ENCODE results near the gene SLC41A1. TPM values are rescaled to one million over a fixed set of nuclear protein-coding genes. Genes with fewer than 3 reads are reported as not detected.
A peak's percentile ranks its signal among the peaks of the same experiment; 100 is the strongest.

The SLC41A1 gene
- polyA plus RNA-seq, 12 donors, result 18.9 to 38.8 (median 30.8) TPM; not detected in 1

DNA sequence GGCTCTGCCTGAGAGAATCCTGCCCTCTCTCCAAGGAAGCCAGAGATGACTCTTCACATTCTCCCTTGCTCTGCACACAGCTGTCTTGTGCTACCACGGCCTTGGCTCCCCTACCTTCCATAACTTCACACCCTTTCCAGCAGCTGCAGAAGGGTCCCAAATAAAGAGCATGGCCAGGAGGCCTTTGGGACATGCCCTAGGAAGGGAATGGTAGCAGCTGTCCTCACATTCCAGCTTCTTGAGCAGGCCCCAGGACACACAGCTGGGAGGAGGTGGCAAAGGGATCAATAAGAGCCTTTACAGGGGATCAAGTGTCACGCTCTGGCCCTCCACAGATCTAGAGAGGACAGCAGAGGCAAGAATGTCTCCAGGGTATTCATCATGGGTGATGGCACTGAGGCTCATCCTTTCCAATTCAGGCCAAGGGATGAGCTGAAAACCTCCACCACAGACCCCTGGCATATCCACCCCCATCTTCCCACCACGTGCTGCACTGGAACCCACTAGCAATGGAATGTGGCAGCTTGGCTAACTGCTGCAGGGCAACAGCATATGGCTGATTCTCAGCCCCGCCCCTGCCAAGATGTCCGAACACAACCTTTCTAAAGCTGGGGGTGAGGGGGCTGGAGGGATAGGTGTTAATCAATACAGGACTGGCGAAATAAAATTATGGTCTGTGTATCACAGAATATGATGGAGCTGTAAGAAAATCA is 19.9 kb downstream of the SLC41A1 start:
- DNase-seq, result no peak

DNA sequence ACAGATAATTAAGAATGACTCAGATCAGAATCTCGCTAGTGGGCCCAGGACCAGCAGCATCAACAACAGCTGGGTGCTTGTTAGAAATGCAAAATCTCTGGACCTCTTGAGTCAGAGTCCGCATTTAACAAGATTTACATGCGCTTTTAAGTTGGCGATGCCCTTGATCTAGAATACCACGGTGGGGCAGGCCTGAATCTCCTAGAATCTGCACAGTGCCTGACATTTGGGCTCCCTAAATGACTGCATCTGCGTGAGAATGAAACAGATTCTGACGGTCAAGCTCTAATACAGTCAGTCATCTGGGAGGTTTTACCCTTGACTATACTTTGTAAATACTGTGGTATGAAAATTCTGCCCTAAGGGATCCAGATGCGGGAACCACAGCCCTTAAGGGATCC is 20.5 kb downstream of the SLC41A1 start:
- no peak for DNase-seq

DNA sequence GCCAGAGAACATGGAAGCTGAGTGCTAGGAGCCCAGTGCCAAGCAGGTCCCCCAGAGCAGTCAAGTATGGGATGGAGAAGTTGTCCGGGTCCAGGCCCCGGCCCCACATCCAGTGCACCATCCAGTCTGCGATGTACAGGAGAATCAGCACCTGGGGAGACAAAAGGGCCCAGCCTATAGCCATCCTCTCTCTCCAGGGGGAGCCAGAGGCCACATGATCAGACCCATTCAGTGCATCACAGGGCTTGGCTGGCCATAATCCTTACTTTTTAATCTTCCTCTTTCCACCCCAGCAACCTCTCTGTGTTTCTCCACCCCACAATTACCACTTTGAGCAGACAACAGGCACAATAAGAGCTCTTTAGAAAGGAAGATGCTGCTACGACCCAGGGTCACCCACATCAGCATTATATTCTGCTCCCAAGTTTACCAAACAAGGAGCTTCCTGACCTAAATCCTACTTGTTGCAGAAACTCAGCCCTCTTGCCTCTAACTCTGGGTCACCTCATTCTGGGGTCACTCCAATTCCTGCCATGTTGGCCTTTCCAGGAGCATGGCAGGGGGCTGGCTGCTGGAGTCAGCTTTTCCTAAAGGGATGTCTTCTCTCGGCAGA is 21.3 kb downstream of the SLC41A1 start:
- peak; percentile 52 for DNase-seq

DNA sequence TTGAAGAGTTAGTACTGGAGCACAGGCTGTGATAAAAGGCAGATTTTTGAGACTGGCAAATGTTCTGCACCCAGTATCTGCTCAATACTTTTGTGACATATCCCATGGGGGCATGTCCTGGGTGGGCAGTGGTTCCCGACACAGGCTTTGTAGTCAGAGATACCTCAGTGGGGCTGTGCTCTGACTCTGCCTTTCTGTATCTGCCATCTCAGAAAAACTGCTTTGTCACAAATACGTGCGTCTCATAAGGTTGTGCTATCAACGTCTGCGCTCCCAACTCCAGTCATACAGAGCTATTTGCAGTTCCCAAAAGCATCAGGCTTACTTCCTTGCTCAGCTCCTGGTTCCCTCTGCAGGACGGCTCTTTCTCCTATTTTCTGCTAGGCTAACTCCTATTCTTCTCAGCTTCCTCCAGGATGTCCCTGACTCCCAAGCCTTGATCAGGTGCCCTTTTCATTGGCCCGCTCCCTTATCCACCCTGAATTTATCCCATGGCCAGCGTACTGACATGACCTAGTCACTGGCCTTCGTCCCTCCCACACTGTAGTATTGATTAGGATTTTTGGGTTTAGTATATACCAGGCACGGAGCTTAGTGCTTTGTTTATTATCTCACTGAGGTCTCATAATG is 25.6 kb downstream of the SLC41A1 start:
- DNase-seq, result no peak

DNA sequence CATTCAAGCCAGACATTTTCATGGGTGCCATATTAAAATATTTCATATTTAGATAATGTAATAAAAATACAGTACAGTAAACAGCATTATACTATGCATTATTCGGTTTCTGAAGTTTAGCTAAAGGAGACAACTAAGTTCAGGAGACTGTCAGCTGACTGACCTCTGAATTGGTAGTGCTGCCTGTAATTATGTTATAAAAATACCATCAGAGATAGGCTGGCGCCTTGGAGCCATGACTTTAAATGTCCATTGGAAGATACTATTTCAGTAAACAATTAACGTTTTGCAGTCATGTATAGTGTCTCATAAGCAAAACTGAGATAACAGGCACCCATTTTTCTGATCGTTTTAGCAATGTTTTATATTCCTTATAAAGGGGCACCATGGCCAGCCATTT is 26.4 kb downstream of the SLC41A1 start:
- DNase-seq, result no peak

DNA sequence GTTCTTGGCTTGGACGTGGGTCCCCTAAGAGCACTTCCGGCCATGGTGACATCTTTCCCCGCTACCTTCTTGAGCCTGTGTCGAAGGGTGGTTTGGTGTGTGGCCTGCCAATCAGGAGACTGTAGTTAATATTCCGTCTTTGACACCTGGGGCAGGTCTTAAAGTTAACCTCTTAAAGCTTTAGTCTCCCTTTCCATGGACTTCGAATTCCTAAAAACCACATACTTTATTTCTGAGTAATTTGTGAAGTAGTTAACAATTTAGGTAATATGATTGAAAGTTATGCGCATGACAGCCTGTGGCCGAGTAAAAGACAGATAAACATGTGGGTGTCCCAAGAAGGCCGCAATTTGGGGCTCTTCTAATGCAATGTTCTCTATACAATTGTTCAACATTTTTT is 27.6 kb downstream of the SLC41A1 start:
- no peak for DNase-seq

DNA sequence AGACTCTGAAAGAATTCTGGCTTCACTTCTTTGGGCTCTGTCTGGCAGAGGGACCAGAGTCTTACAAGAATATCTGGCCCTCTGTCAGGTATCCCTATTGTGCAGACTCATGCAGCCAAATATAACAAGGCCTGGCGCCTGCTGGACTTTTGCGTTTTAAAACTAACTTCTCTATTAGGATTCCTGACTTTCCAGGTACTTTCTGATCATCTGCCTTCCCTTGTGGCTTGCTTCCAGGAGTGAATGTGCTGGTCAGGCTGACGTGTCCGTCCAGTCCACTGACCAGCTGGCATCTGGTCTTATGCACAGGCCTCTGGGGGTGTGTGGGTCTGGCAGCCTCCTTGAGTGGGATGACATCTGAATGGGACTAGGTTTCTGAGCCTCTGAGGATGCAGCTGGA is 29.1 kb downstream of the SLC41A1 start:
- no peak for DNase-seq

DNA sequence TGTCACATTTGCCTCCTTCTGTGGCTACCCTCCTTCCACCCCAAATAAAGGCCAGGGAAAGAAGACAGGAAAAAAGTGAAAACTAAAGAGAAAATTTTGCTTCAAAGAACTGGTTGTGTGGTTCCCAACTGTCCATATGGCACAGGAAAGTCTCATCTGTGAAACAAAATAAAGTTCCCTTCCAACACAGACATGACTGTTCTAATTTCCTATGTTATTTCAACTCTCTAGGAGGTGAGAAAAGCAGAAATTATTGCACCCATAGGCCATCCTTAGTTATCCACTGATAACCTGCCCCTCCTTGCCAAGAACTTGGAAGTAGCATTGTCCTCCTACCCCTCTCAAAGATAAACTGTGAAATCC is 29.6 kb downstream of the SLC41A1 start:
- DNase-seq, result no peak

DNA sequence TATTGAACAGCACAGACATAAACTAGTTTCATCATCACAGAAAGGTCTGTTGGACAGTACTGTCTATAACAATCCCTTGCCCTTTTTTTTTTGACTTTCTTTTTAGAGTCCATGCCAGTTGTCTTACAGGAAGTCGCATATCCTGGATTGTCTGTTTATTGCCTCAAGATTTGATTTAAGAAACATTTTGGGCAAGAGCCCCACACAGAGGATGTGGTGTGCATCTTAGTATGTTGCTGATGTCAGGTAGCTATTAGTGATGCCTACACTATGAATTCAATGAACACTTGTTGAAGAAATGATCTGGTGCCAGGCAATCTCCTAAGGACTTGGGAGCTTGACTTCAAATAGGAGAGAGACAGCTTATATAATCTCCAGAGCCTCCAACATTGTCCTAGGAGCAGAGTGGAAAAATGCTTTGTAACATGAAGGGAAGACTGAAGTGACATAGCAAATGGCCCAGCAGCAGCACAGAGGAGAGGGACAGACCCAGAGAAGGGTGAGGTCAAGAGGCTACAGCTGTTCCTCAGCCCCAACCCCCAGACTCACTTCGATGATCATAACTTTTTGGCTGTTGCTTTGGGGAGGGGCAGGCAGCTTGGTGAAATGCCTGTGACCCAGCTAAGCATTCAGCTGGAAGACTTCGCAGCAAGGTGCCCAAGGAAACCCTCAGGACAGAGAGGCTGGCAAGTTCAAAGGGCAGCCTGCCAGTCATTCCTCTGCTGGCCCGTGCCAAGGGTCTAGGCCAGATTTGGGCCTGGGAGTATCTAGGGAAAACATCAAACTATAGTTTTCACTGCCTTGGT is 30.2 kb downstream of the SLC41A1 start:
- no peak for DNase-seq

DNA sequence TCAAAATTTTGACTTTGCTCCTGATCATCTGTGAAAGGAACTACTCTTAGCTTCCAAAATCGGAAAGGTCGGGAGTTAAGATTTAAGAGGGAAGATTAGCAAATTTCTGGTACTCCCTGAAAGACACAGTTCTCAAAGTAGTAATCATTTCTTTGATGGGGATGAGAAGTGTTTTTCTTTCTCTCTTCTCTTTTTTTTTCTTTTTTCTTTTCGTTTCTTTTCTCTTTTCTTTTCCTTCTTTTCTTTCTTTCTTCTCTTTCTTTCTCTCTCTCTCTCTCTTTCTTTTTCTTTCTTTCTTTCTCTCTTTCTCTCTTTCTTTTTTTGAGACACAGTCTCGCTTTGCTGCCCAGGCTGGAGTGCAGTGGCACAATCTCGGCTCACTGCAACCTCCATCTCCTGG is 32.7 kb downstream of the SLC41A1 start:
- DNase-seq, result no peak

DNA sequence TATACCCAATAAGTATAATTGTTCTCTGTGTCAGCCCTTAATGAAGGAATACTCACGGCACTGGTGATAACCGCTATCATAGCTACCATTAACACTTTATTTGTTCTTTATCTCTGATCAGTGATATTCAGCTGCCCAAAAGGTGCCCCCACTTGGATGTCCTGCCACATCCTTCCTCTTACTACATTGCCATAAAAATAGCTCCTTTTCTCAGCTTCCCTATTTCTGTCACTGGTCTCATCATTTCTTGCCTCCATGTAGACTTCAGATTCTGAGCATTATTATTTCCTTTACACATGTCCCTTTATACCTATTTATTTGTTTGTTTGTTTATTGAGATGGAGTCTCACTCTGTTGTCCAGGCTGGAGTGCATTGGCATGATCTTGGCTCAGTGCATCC is 35.0 kb downstream of the SLC41A1 start:
- no peak for DNase-seq

DNA sequence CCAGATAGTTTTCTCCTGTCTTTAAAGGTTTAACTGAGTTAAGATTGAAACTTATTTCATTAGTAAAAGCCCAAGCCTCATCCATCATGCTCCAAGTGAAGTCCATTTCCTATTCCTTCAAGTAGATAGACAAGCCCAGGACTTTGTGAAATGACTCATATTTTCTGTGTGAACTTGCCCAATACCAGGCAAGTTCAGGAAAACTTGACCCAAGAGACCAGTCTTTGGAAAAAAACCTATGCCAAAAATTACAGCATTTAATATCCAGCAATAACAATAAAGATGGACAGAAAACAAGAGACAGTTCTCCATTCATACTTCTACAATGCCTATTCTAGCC is 37.3 kb downstream of the SLC41A1 start:
- peak; percentile 43 for DNase-seq

DNA sequence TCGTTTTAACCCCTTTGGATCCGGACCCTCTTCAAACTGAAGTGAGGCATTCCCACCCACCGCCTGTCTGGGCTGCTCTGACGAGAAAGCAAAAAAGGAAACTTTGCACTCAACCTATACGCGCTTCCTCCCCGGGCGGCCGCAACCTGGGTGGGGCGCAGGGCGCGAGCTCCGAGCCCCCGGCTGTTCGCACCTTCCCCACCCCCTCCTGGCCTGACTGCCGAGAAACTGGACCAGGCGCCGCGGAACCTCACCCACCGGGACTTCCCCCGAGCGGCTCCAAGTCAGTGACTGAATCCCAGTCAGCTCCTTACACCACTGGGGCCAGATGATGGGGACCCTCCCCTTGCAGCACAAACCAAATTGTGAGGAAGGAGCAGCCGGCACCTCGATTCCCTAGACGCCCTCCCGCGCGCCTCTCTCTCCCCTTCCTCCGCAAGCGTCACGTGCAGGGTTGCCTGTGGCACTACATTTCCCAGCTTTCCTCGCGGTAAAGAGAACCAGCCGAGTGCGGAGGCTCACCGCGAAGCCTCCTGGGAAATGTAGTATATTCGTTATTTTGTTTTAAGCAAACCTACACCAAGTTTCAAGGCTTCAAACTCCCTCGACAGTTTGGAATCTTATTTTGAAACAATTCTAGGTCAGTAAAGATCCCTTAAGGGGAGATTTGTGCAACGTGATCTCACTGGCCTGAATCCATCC is 37.8 kb downstream of the SLC41A1 start, which contains the start of gene RAB29:
Gene RAB29, minus strand, starts transcription at position 468 of the 702 bp plus-strand sequence. CDS start 526 bp downstream, outside the sequence.
- peak; percentile 84 for DNase-seq

DNA sequence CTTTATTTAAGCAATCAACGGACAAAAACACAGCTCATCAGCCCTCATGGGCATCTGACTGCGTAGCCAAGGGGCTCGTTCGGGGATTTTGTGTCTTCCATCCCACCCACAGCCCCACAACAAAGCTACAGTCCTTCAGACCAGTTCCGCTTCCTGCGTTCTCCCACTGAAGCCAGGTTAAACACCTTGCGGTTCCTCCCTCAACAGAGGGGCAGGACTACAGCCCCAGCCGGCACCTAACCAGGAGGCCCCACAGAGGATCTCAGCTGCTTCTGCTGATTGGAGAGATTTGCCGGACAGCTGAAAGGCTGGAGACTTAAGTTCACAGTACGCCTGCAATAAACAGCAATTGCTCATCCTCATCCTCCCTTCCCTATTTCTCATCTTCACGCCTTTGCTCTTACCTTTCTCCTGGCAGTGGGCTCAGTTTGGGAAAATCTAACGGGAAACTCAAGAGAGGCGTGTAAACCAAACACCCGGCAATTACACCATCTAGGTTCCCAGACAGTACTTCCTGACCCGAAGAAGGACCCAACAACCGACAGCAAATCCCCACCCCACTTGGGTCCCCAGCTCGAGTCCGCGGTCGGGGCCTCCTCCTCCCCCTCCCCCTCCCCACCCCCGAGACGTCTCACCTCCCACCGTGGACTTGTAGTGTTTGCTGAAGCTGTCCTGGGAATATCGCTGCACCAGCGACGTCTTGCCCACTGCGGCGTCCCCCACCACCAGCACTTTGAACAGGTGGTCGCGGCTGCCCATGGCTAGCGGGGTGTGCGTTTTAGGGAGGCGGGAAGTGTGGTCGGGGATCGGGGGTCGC is 38.6 kb downstream of the SLC41A1 start:
- no peak for DNase-seq

DNA sequence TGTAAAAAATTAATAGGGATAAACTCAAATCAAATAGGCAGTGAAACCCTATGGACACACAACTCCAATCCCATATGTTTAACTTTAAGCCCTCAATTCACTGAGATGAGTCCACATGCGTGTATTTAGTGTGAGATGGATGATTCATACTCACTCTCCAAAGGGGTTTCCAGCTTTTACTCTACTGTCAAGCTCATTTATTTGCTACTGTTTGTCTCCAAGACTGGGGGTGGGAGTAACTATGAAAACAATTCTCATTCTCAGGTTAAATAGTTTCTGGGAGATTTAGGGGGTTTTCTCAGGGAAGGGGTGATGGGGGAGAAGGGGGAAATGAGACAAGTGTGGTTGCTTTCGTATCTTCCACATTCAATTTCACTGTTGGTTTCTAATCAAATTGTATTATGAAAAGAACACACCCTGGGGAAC is 40.4 kb downstream of the SLC41A1 start:
- DNase-seq, result no peak

DNA sequence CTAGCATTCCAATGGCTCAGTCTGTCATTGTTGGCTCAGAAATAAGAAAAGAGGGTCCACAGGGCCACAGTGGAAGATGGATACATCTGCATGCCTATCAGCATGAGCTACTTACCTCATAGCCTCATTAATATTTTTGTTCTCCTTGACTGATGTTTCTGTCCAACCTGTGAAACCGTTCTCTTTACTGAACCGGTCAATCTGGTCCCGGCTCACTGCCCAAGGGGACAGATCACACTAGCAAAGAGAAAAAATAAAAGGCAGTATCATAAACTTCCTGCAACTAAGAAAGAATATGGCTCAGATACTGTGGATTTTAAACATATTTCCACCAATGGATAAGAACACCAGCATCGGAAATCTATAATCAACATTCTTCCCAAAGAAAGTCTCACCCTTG is 42.4 kb downstream of the SLC41A1 start:
- DNase-seq, result no peak

DNA sequence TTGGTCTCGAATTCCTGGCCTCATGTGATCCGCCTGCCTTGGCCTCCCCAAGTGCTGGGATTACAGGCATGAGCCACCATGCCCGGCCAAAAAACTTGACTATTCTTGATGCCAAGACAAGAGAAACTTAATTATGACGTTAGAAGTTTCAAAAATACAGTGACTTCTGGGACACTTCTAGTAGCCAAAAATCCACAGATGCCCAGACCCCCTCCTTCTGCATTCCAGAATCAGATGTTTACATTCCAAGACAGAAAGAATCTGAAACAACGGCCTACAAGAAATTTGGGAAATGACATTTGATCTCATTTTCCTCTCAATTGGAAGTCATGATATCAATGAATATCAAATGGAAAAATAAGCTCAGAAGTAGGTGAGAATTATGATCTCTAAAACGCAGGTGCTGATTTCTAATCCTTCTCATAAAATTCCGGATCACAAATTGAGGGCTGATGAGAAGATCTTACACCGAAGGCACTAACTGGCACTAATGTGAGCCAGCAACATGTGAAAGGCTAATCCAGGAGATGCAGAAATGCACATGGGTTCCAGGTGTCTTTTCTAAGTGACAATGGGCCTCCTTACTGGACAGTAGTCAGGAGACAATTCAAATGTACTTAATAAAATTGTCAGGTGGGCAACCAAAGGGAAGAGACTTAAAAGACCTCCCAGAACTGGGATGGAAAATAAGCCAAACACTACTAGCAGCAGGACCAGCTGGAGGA is 43.2 kb downstream of the SLC41A1 start:
- DNase-seq, result no peak

DNA sequence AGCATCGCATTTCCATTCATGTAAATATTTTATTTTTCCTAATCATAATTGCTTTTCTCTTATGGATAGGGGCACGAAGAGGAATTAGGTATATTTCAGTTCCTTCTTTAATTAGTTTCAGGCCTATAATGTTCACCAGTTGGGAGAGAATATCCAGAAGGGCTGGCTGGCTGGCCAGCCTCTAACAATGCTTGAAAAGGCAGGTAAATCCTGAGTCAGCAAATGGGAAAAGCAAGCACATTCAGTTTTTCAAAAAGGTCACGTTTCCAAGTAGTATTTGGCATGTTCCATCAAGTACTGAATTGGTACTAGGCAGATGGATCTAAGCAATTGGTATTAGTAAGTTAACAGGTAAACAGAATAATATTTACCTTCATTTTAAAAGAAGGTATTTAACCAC is 45.8 kb downstream of the SLC41A1 start:
- no peak for DNase-seq

DNA sequence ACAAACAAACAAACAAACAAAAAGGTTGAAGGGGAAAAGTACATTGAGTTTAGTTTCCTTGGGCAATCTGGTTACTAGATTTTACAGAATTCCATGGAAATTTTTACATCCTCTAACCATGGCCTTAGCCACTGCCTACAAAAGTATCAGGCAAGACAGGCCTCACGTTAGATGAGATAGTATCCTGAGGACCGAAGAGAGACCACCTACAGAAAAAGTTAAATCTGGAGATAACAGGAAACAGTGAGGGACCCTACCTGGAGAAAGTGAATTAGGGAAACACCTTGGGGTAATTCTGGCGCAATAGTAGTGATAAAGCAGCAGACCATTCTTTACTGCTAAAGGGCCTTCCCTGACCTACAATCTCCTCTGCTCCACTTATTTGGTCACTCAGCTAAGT is 46.4 kb downstream of the SLC41A1 start:
- DNase-seq, result no peak

DNA sequence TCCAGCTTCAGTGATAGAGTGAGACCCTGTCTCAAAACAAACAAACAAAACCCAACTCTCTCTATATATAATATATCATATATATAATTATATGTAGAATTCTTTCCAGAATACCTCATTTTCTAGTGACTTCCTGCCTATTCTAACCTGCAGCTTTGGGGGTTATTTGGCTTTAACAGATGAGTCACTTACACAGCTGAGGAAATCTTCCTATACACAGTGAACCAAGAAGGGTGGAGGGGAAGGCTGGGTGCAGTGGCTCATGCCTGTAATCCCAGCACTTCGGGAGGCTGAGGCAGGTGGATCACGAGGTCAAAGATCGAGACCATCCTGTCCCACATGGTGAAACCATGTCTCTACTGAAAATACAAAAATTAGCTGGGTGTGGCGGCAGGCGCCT is 47.0 kb downstream of the SLC41A1 start:
- no peak for DNase-seq

Measured in muscle of arm (tissue), 12 donors.